ENCODE data around the gene CDC23. TPM values are rescaled to one million over a fixed set of nuclear protein-coding genes. Genes with fewer than 3 reads are reported as not detected.

CDC23 gene
- total RNA-seq, 1 donor, result 28.6 TPM

DNA sequence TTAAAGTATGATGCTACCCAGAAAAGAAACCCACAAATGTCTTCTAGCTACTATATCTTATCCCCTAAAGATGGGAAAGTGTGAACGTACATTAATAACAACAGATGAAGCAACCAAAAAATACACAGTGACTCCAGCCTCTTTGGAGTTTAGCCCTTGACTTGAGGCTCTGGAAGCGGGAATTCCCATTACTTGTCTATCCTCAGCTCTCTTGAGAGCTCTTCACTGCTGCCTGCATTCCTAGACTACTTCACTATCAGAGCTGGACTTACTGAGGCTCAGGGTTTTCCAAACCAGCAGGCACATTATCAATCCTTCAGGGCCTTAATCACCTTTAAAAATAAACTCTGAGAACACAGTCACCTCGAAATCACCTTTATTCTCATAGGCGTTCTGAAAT lies 72.9 kb downstream of the CDC23 start:
- no peak for TF ChIP-seq CTCF (IDR thresholded peaks at IDR 0.05; ENCODE audit: extremely low read depth, low read depth, low read length)
- Histone ChIP-seq H3K27me3 (ENCODE audit: insufficient read depth, low read length) (no peaks in the 10 kb centered on the region), H3K4me3 (ENCODE audit: insufficient read depth, low read length) (no peak overlapping the region), H3K27ac (ENCODE audit: low read depth, low read length) (no peak overlapping the region), H3K36me3 (ENCODE audit: insufficient read depth, low read length) (no peaks in the 10 kb centered on the region), H3K79me2 (ENCODE audit: insufficient read depth, low read length) (no peaks in the 10 kb centered on the region), H3K9me3 (ENCODE audit: low read depth, low read length) (no peaks in the 10 kb centered on the region), H4K20me1 (ENCODE audit: insufficient read depth, low read length) (no peaks in the 10 kb centered on the region), H2AFZ (ENCODE audit: low read length) (peak overlapping the region; percentile 41), H3K4me1 (ENCODE audit: insufficient read depth, low read length) (no peaks in the 10 kb centered on the region), H3K4me2 (ENCODE audit: insufficient read depth, low read length) (no peak overlapping the region)
- no peak for DNase-seq (ENCODE audit: insufficient read length, low spot score, missing footprints)

GRCh38 chr5:138139781-138140090 lies 73.4 kb downstream of the CDC23 start:
- H3K27me3 ChIP-seq (ENCODE audit: insufficient read depth, low read length), result no peaks in the 10 kb centered on the region
- no peaks in the 10 kb centered on the region for H3K36me3 ChIP-seq (ENCODE audit: insufficient read depth, low read length)
- no peaks in the 10 kb centered on the region for H4K20me1 ChIP-seq (ENCODE audit: insufficient read depth, low read length)
- peak overlapping the region; percentile 79 for H3K4me2 ChIP-seq (ENCODE audit: insufficient read depth, low read length)
- H3K4me1 ChIP-seq (ENCODE audit: insufficient read depth, low read length), result no peaks in the 10 kb centered on the region
- no peaks in the 10 kb centered on the region for H3K9me3 ChIP-seq (ENCODE audit: low read depth, low read length)
- H3K27ac ChIP-seq (ENCODE audit: low read depth, low read length), result no peak overlapping the region
- peak overlapping the region; percentile 81 for H3K4me3 ChIP-seq (ENCODE audit: insufficient read depth, low read length)
- peak overlapping the region; percentile 98 for H2AFZ ChIP-seq (ENCODE audit: low read length)
- no peak for TF ChIP-seq CTCF (IDR thresholded peaks at IDR 0.05; ENCODE audit: extremely low read depth, low read depth, low read length)
- no peaks in the 10 kb centered on the region for H3K79me2 ChIP-seq (ENCODE audit: insufficient read depth, low read length)
- no peak for DNase-seq (ENCODE audit: insufficient read length, low spot score, missing footprints)

DNA sequence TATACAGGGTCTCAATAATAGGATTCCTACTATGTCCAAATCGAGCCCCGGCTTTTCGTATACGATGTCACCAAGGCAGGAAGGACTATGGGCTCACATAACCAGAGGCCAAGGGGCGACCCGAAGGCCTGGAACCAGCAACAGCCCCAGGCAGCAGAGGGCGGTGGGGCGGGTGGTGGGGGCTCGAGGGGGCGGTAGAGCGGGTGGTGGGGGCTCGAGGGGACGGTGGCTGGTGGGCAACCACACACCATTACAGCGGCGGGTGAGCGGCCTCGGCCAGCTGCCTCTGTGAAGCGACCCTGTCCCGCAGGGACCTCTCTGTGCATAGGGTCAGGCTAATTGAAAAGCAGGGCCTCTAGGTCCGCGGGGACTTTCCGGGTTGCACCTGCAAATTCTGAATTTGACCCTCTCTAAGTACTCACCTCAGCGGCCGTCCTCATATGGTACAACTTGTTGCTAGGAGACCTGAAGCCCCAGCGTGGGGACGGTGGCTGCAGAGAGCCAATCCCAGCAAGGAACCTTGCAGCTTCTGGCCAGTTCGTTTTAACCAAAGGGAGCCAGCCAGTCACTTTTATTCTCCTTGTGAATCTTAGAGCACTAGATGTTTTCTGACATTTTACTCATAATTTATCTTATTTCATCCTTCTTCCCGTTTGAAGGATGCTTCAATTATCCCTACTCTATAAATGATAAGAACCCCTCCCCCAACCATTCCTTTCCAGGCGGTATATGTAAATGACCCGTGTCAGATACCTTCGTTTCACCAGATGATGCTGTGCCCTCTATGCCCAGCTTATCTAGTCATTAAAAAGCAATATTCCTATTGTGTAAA lies 74.0 kb downstream of the CDC23 start, which contains the start of gene NME5:
TSS of gene NME5 (minus strand) at position 480 of the 832 bp plus-strand sequence. CDS start 648 bp downstream, outside the sequence.
- Histone ChIP-seq H3K27ac (ENCODE audit: low read depth, low read length) (no peak within 1 kb of the TSS), H3K4me1 (ENCODE audit: insufficient read depth, low read length) (no peaks in the 10 kb centered on the region), H3K4me2 (ENCODE audit: insufficient read depth, low read length) (peak within 1 kb of the TSS; percentile 79), H3K79me2 (ENCODE audit: insufficient read depth, low read length) (no peaks in the 10 kb centered on the region), H4K20me1 (ENCODE audit: insufficient read depth, low read length) (no peaks in the 10 kb centered on the region), H3K27me3 (ENCODE audit: insufficient read depth, low read length) (no peaks in the 10 kb centered on the region), H3K9me3 (ENCODE audit: low read depth, low read length) (no peaks in the 10 kb centered on the region), H3K36me3 (ENCODE audit: insufficient read depth, low read length) (no peaks in the 10 kb centered on the region), H3K4me3 (ENCODE audit: insufficient read depth, low read length) (peak within 1 kb of the TSS; percentile 81), H2AFZ (ENCODE audit: low read length) (peak within 1 kb of the TSS; percentile 98)
- no peak for TF ChIP-seq CTCF (IDR thresholded peaks at IDR 0.05; ENCODE audit: extremely low read depth, low read depth, low read length)
- DNase-seq (ENCODE audit: insufficient read length, low spot score, missing footprints), result peak; percentile 90

Other genes with a start within 250 kb of the CDC23 start
- gene FAM13B, start 180.2 kb downstream of the CDC23 start, total RNA-seq, result 55.7 and 59.7 TPM in 2 replicates
- not detected in 2 replicates for gene WNT8A, start 129.3 kb downstream of the CDC23 start, total RNA-seq
- 5.9 and 6.5 TPM in 2 replicates for gene NME5, start 73.9 kb downstream of the CDC23 start, total RNA-seq
- gene BRD8, start 34.7 kb downstream of the CDC23 start, total RNA-seq, result 47.1 and 51.0 TPM in 2 replicates
- gene KIF20A, start 34.2 kb downstream of the CDC23 start, total RNA-seq, result 5.3 and 7.2 TPM in 2 replicates
- not detected in 2 replicates for gene GFRA3, start 61.3 kb upstream of the CDC23 start, total RNA-seq
- gene CDC25C, start 118.5 kb upstream of the CDC23 start, total RNA-seq, result 1.8 TPM in 2 replicates
- gene FAM53C, start 124.9 kb upstream of the CDC23 start, total RNA-seq, result 39.8 and 43.8 TPM in 2 replicates
- 48.3 and 53.2 TPM in 2 replicates for gene KDM3B, start 139.4 kb upstream of the CDC23 start, total RNA-seq
- 1.5 and 2.2 TPM in 2 replicates for gene REEP2, start 225.7 kb upstream of the CDC23 start, total RNA-seq

Data from osteoblast (primary cell).